IMR-90 (cell line): ENCODE measurements around the gene DPH7. TPM values are rescaled to one million over a fixed set of nuclear protein-coding genes. Genes with fewer than 3 reads are reported as not detected.

Experiments used
- ATAC-seq: fragments of 200-7000 bp; cut with Tn5 transposase; 2 replicates; pipeline ENCODE4 v1.9.1; 2020; ENCODE audit warnings: low read depth, mild to moderate bottlenecking, moderate library complexity
- BruUV-seq: library from RNA; stranded (reverse); fragments of 400-500 nt; replicated peaks from 2 replicates; lab custom pipeline; 2021; lab: Mats Ljungman, UMichigan
- CTCF ChIA-PET: fragments of 300-600 bp; formaldehyde crosslinking; extraction: SDS; loops from one replicate; lab custom pipeline; 2021; ENCODE audit warnings: antibody characterized with exemption; lab: Yijun Ruan, JAX
- POLR2A ChIA-PET: fragments of 300-600 bp; sonication (Branson Sonifier 250); formaldehyde crosslinking; loops from one replicate; lab custom pipeline; 2022; ENCODE audit warnings: antibody characterized with exemption; ENCODE audit not compliant: unreplicated experiment; lab: Charles Lee
- DNase-seq: peaks from one replicate; pipeline ENCODE4 v3.0.0; 2013
- H2AFZ ChIP-seq: replicated peaks from 2 replicates; pipeline ENCODE3; 2013; ENCODE audit warnings: low read length, mild to moderate bottlenecking; ENCODE audit not compliant: poor library complexity
- H2AK5ac ChIP-seq: 2 replicates; pipeline ENCODE4 v1.6.1; 2013; ENCODE audit warnings: low read depth, low read length, inconsistent platforms
- H2AK9ac ChIP-seq: replicated peaks from 2 replicates; pipeline ENCODE3; 2013; ENCODE audit warnings: mild to moderate bottlenecking, low read depth, low read length, moderate library complexity; ENCODE audit not compliant: poor library complexity
- H2BK120ac ChIP-seq: 2 replicates; pipeline ENCODE4 v1.6.1; 2013; ENCODE audit warnings: low read depth, low read length, inconsistent platforms
- H2BK15ac ChIP-seq: 3 replicates; pipeline ENCODE4 v1.6.1; 2013; ENCODE audit warnings: low read depth, low read length, inconsistent platforms
- H2BK20ac ChIP-seq: 2 replicates; pipeline ENCODE4 v1.6.1; 2013; ENCODE audit warnings: low read depth, mild to moderate bottlenecking, inconsistent platforms, low read length, moderate library complexity
- H2BK5ac ChIP-seq: 2 replicates; pipeline ENCODE4 v1.6.1; 2013; ENCODE audit warnings: mild to moderate bottlenecking, low read depth, low read length, inconsistent platforms; ENCODE audit not compliant: poor library complexity, severe bottlenecking
- H3K14ac ChIP-seq: replicated peaks from 2 replicates; pipeline ENCODE4 v1.6.1; 2013; ENCODE audit warnings: low read depth, low read length, inconsistent platforms
- H3K18ac ChIP-seq: 2 replicates; pipeline ENCODE4 v1.6.1; 2013; ENCODE audit warnings: low read depth, low read length, control low read depth
- H3K23ac ChIP-seq: 2 replicates; pipeline ENCODE4 v1.6.1; 2013; ENCODE audit warnings: low read depth, low read length, inconsistent platforms
- H3K27ac ChIP-seq: 2 replicates; pipeline ENCODE4 v1.5.1; 2013; ENCODE audit warnings: mild to moderate bottlenecking, control low read depth, low read length; ENCODE audit not compliant: insufficient read depth
- H3K27me3 ChIP-seq: 2 replicates; pipeline ENCODE4 v1.6.1; 2013; ENCODE audit warnings: low read length; ENCODE audit not compliant: control insufficient read depth, insufficient read depth
- H3K36me3 ChIP-seq: 2 replicates; pipeline ENCODE4 v1.6.1; 2013; ENCODE audit warnings: low read length, mixed read lengths; ENCODE audit not compliant: control insufficient read depth, insufficient read depth
- H3K4ac ChIP-seq: 2 replicates; pipeline ENCODE4 v1.6.1; 2013; ENCODE audit warnings: low read depth, low read length, inconsistent platforms
- H3K4me1 ChIP-seq: 2 replicates; pipeline ENCODE4 v1.6.1; 2013; ENCODE audit warnings: low read length, mixed read lengths; ENCODE audit not compliant: control insufficient read depth, insufficient read depth
- H3K4me2 ChIP-seq: 2 replicates; pipeline ENCODE4 v1.6.1; 2013; ENCODE audit warnings: low read depth, mild to moderate bottlenecking, control low read depth, low read length, moderate library complexity
- H3K4me3 ChIP-seq: 2 replicates; pipeline ENCODE4 v1.5.1; 2013; ENCODE audit warnings: low read depth, mild to moderate bottlenecking, control low read depth, low read length, moderate library complexity; ENCODE audit not compliant: insufficient read depth
- H3K56ac ChIP-seq: 2 replicates; pipeline ENCODE4 v1.6.1; 2013; ENCODE audit warnings: low read length, inconsistent platforms; ENCODE audit not compliant: insufficient read depth; ENCODE audit errors: extremely low read depth
- H3K79me1 ChIP-seq, 2 experiments: 2 replicates each; pipeline ENCODE4 v1.6.1; 2013; ENCODE audit warnings: low read length in 2 of 2, inconsistent platforms in 1 of 2, low read depth in 1 of 2
- H3K9ac ChIP-seq: 2 replicates; pipeline ENCODE4 v1.6.1; 2013; ENCODE audit warnings: low read depth, low read length, control low read depth
- H3K9me1 ChIP-seq: 2 replicates; pipeline ENCODE4 v1.6.1; 2013; ENCODE audit warnings: low read length, inconsistent platforms; ENCODE audit not compliant: insufficient read depth
- H3K9me3 ChIP-seq: 2 replicates; pipeline ENCODE4 v1.6.1; 2013; ENCODE audit warnings: low read length; ENCODE audit not compliant: control insufficient read depth, insufficient read depth
- H4K20me1 ChIP-seq: 2 replicates; pipeline ENCODE4 v1.6.1; 2013; ENCODE audit warnings: low read length, inconsistent platforms; ENCODE audit not compliant: insufficient read depth
- H4K5ac ChIP-seq: 2 replicates; pipeline ENCODE4 v1.6.1; 2013; ENCODE audit warnings: mild to moderate bottlenecking, low read depth, low read length, control low read depth
- H4K8ac ChIP-seq, 2 experiments: 2 replicates each; pipeline ENCODE4 v1.6.1; 2013; ENCODE audit warnings: low read depth in 2 of 2, low read length in 2 of 2, control low read depth in 1 of 2, inconsistent platforms in 1 of 2
- H4K91ac ChIP-seq: 2 replicates; pipeline ENCODE4 v1.6.1; 2013; ENCODE audit warnings: low read depth, low read length, inconsistent platforms; ENCODE audit not compliant: insufficient read depth
- BHLHE40 ChIP-seq: fragments of 150-350 bp; IDR thresholded peaks from 2 replicates; pipeline ENCODE4 v1.6.1; 2016; ENCODE audit warnings: mild to moderate bottlenecking, low read depth, low read length
- CEBPB ChIP-seq: IDR thresholded peaks from 2 replicates; pipeline ENCODE4 v1.6.1; 2012; ENCODE audit warnings: low read depth, low read length, improper control_type of control experiment
- CHD1 ChIP-seq: IDR thresholded peaks from 2 replicates; pipeline ENCODE4 v1.6.1; 2012; ENCODE audit warnings: low read depth, low read length, improper control_type of control experiment
- CTCF ChIP-seq: conservative IDR thresholded peaks from 2 replicates; pipeline ENCODE4 v1.5.1; 2012; ENCODE audit warnings: mild to moderate bottlenecking, low read depth, low read length, improper control_type of control experiment
- ELK1 ChIP-seq: fragments of 150-350 bp; IDR thresholded peaks from 2 replicates; pipeline ENCODE4 v1.6.1; 2016; ENCODE audit warnings: low read depth, mild to moderate bottlenecking, low read length, moderate library complexity, borderline replicate concordance
- FOS ChIP-seq: fragments of 150-350 bp; IDR thresholded peaks from 2 replicates; pipeline ENCODE4 v1.6.1; 2016; ENCODE audit warnings: low read depth, low read length
- MAFK ChIP-seq: IDR thresholded peaks from 2 replicates; pipeline ENCODE4 v1.6.1; 2012; ENCODE audit warnings: low read depth, low read length, improper control_type of control experiment
- MAZ ChIP-seq: IDR thresholded peaks from 2 replicates; pipeline ENCODE4 v1.6.1; 2012; ENCODE audit warnings: low read depth, mild to moderate bottlenecking, low read length, improper control_type of control experiment, moderate library complexity, borderline replicate concordance
- MXI1 ChIP-seq: IDR thresholded peaks from 2 replicates; pipeline ENCODE4 v1.6.1; 2012; ENCODE audit warnings: low read depth, mild to moderate bottlenecking, low read length, moderate library complexity, borderline replicate concordance
- NFE2L2 ChIP-seq: fragments of 150-350 bp; IDR thresholded peaks from 2 replicates; pipeline ENCODE4 v1.6.1; 2016; ENCODE audit warnings: low read depth, mild to moderate bottlenecking, low read length
- POLR2A ChIP-seq: IDR thresholded peaks from 2 replicates; pipeline ENCODE4 v1.6.1; 2012; ENCODE audit warnings: mild to moderate bottlenecking, low read depth, low read length
- RAD21 ChIP-seq: IDR thresholded peaks from 2 replicates; pipeline ENCODE4 v1.6.1; 2012; ENCODE audit warnings: low read length, improper control_type of control experiment
- RCOR1 ChIP-seq: IDR thresholded peaks from 2 replicates; pipeline ENCODE4 v1.6.1; 2012; ENCODE audit warnings: mild to moderate bottlenecking, low read length, improper control_type of control experiment; ENCODE audit not compliant: insufficient replicate concordance
- RFX5 ChIP-seq: IDR thresholded peaks from 2 replicates; pipeline ENCODE4 v1.8.0; 2012; ENCODE audit warnings: low read depth, mild to moderate bottlenecking, low read length, moderate library complexity
- SMC3 ChIP-seq: fragments of 150-350 bp; IDR thresholded peaks from 2 replicates; pipeline ENCODE4 v1.6.1; 2016; ENCODE audit warnings: low read depth, mild to moderate bottlenecking, antibody characterized with exemption, low read length, moderate library complexity
- USF2 ChIP-seq: fragments of 150-350 bp; IDR thresholded peaks from 2 replicates; pipeline ENCODE4 v1.6.1; 2017; ENCODE audit warnings: mild to moderate bottlenecking, antibody characterized with exemption, low read length, low read depth
- WGBS, 2 experiments: methylation state at CpG; one replicate each; pipeline versions ENCODE4 v1.1.5 to v1.1.7; 2013; ENCODE audit warnings: missing lambda C conversion rate in 2 of 2; ENCODE audit not compliant: insufficient read length in 1 of 2; ENCODE audit errors: extremely low coverage in 2 of 2; 5-methylcytosine and 5-hydroxymethylcytosine counted together
- dilution Hi-C: fragments of 300-500 bp; cut with HindIII; formaldehyde crosslinking; loops from one replicate; pipeline ENCODE4 v1.14.3; 2018; ENCODE audit warnings: low sequenced_read_pairs; ENCODE audit not compliant: unreplicated experiment
- in situ Hi-C: fragments of 300-500 bp; cut with MboI; formaldehyde crosslinking; loops from 3 replicates; pipeline ENCODE4 v1.14.3; 2019; ENCODE audit warnings: low sequenced_read_pairs, inconsistent platforms, mixed read lengths
- intact Hi-C: fragments of 100-400 bp; cut with micrococcal nuclease; formaldehyde crosslinking; loops from 2 replicates; pipeline ENCODE4 v1.10.0; 2022
- polyA plus RNA-seq, 3 experiments: library from polyadenylated mRNA; depleted of rRNA; stranded (reverse); fragments of >200 nt; gene quantifications; 2 replicates each; pipeline ENCODE4 v1.2.3, GENCODE V29; 2012; ENCODE audit warnings: low replicate concordance in 1 of 3
- total RNA-seq: library from RNA; depleted of rRNA; stranded (reverse); fragments of >200 nt; gene quantifications from 2 replicates; pipeline ENCODE4 v1.2.3, GENCODE V29; 2012

DPH7 gene
- total and polyA plus RNA-seq, 2 of the 4 experiments (the other 2 are of a cell fraction): 12.5 to 33.7 TPM

- no peak overlapping the region for H2BK15ac ChIP-seq
- H3K9me3 ChIP-seq: no peaks in the 10 kb centered on the region
- H4K20me1 ChIP-seq: peaks cover 19% of the 10 kb centered on the region; the same call in 1 of the 2 replicates
- H3K14ac ChIP-seq: no peak overlapping the region
- no TSS peak for BruUV-seq
- no peak overlapping the region for H2AK5ac ChIP-seq
- no peak overlapping the region for H3K23ac ChIP-seq
- no peak overlapping the region for H4K8ac ChIP-seq
- H3K56ac ChIP-seq: no peak overlapping the region
- H3K79me1 ChIP-seq: peaks cover 23 to 59% of the 10 kb centered on the region in 2 experiments
- TF ChIP-seq MAZ (no peak), CTCF (no peak), USF2 (no peak), ELK1 (no peak), CHD1 (no peak), BHLHE40 (no peak), RFX5 (no peak), RAD21 (no peak), POLR2A (no peak), SMC3 (no peak), RCOR1 (no peak), CEBPB (no peak), FOS (no peak), NFE2L2 (no peak), MXI1 (no peak), MAFK (no peak)
- H2AK9ac ChIP-seq: peak overlapping the region; percentile 65
- no peak overlapping the region for H2BK5ac ChIP-seq
- no peak overlapping the region for H4K5ac ChIP-seq
- no peak overlapping the region for H3K9ac ChIP-seq
- peaks cover 29% of the 10 kb centered on the region for H3K9me1 ChIP-seq
- in situ Hi-C loops: no loop called here
- no peak overlapping the region for H2BK120ac ChIP-seq
- no peak overlapping the region for H3K18ac ChIP-seq
- no peak overlapping the region for H3K4me3 ChIP-seq
- peaks cover 16% of the 10 kb centered on the region for H3K4me1 ChIP-seq
- H2AFZ ChIP-seq: no peak overlapping the region
- dilution Hi-C loops: no loop called here
- no peak overlapping the region for H2BK20ac ChIP-seq
- H3K27me3 ChIP-seq: no peaks in the 10 kb centered on the region
- no peak overlapping the region for H3K4me2 ChIP-seq
- H3K4ac ChIP-seq: no peak overlapping the region
- H3K36me3 ChIP-seq: peaks cover 26% of the 10 kb centered on the region
- H3K27ac ChIP-seq: no peak overlapping the region
- no peak for ATAC-seq
- POLR2A ChIA-PET: no interaction called here
- intact Hi-C loops: no loop called here
- WGBS, 2 experiments: 97% methylated on average over 13 of the region's 25 CpGs; no CpG with 5 or more reads in 1 of the 2 experiments
- DNase-seq: no peak
- CTCF ChIA-PET: no interaction called here
- H4K91ac ChIP-seq: no peak overlapping the region
Measured at GRCh38 chr9:137614631-137615386, 36.1 kb upstream of the DPH7 start.
